GM21360 (cell line): ENCODE data around the gene MUC15.

Experiments
- ATAC-seq: cut with Tn5 transposase; IDR thresholded peaks from one replicate; pipeline ENCODE4 v1.9.1; 2021; ENCODE audit warnings: mild to moderate bottlenecking, moderate library complexity; ENCODE audit not compliant: unreplicated experiment

MUC15 gene

GRCh38 chr11:26578998-26579661 lies 7.1 kb upstream of the MUC15 start:
- ATAC-seq: no peak

DNA sequence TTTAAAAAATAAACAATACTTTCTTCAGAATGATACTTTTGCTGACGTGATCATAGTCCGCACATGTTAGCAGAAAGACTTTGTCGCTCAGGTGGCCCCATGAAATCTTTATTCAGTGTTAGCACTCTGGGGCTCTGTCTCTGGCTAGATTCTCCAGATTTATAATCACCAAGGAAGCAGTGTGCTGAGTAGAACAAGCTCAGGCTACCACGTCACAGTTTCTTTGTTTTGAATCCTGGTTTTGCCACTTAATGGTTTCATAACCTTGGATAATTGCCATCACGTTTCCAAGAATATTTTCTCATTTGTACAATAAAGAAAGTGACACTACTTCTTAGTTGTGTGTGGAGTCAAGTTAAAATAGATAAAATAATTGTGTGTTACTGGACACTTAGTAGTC lies 3.9 kb upstream of the MUC15 start:
- no peak for ATAC-seq

DNA sequence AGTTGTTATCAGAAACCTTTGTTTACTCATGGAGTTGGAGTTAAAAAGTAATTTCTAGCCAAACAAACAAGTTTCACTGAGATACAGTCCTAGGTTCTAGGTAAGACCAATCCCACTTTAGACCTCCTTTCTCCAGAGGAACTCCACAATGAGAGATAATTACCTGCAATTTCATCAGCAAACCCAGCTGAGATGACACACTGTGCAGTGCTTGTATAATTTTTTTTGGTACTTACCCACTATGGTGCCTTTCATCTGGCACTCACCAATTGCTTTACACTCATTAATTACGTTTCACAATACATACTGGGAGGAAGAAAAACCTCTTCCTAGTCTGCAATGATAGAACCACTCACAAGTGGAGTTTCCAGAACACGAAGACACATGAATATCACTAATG lies 1.8 kb upstream of the MUC15 start:
- ATAC-seq: no peak

- ATAC-seq: no peak
Measured at GRCh38 chr11:26572770-26573402, 823 bp upstream of the MUC15 start.

GRCh38 chr11:26569646-26570045 lies 2.4 kb downstream of the MUC15 start:
- no peak for ATAC-seq

DNA sequence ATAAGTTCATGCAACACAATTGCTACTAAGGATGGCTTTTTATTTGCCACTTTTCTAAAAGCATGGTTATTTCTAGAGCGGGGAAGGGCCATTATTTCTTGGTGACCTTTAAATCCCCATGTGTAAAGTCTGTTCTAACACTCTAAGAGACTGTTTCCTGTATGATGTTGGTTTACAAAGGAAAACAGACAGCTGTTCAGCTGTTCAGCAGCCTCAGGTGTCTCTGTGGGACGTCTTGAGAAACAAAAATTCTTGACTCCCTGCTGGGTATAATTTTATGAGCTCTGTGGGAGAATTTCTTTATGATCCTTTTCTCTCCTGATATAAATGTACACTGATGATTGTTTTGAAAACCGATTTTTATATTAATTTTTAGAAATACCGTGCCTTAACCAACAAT lies 13.9 kb downstream of the MUC15 start:
- ATAC-seq: no peak

- ATAC-seq: no peak
Measured at GRCh38 chr11:26557666-26558065, 14.4 kb downstream of the MUC15 start.

DNA sequence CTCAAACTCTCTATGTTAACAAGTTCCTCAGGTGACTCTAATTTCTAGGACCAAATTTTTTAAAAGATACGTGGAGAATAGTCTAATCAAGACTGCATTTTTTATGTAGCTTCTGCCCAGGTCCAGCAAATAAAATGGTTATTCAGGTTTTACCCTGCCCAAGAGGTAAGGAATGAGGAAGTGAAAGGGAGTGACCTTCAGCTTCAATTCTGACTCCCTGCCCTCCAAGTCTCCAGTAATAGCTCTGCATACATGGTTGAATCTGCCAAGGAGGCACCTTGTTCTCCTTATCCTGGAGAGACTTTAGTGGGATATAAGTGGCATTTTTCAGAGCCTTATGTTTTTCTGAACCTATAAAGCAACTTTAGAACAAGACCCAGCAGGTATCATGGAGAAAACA lies 15.5 kb downstream of the MUC15 start:
- ATAC-seq: no peak

DNA sequence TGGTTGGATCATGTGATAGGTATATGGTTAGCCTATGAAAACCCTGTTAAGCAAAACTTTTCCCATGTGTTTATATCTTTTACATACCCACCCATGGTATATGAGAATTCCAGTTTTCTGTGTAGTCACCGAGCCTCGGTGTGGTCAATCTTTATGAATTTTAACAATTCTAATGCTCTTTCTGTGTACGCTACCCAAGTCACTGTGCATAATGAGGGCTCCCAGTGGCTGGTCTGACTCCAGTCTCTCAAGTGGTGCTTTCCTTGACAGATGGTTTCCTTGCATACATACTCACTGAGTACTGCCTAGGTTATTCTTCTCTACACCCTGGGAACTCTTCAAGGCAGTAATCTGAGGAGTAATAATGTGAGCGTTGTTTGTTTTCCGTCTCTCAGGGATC lies 17.6 kb downstream of the MUC15 start:
- no peak for ATAC-seq

- no peak for ATAC-seq
Measured at GRCh38 chr11:26553182-26553581, 18.9 kb downstream of the MUC15 start.

GRCh38 chr11:26551186-26551801 lies 20.8 kb downstream of the MUC15 start:
- no peak for ATAC-seq

DNA sequence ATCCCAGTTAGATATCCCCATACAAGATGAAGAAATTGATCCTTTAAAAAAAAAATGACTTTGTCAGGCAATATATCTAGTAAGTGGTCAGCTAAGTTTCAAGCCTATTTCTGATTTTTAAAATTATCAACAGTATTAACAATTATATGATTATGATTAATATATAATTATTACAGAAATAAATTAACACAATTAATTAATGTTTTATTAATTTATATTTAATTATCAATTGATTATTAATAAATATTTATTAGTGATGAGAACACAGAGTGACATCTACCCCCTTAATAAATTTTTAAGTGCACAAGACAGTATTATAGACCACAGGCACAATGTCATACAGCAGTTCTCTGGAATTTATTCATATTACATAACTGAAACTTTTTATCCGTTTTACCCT lies 22.0 kb downstream of the MUC15 start:
- ATAC-seq: no peak

DNA sequence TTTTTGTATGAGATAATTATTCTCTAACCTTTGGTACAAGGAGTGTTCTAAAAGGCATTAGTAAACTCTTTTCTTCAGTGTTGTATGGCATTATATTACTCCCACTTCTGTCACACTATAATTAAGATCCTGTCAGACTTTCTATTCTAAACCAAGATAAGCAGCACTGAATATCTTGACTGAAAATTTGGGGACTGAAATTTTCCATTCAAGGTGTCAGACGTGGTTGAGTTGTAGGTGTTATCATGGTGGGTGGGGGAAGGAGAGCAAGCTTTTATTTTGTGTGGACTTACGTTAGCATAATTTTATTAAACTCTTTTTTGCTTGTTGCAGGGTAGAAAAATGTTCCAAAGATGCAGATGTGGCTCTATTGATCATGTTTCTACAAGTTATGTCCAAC lies 22.9 kb downstream of the MUC15 start:
- ATAC-seq: no peak

DNA sequence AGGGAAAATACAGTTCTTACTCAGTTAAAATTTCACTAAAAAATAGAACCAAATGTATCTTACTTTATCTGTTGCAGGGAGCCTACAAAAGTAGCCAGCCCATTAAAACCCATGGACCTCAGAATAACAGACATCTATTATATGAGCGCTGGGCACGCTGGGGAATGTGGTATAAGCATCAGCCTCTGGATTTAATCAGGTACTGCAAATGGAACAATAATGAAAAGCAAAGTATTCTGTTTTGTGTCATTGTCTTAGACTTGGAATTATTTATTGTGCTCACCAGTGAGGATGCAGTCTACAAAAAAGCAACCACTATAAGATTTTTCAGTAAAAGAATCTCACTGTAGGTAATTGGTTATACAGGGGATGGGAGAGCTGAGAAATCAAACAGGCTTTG lies 30.2 kb downstream of the MUC15 start:
- no peak for ATAC-seq

- no peak for ATAC-seq
Measured at GRCh38 chr11:26539517-26539916, 32.5 kb downstream of the MUC15 start.

- ATAC-seq: no peak
Measured at GRCh38 chr11:26537341-26537740, 34.7 kb downstream of the MUC15 start.

DNA sequence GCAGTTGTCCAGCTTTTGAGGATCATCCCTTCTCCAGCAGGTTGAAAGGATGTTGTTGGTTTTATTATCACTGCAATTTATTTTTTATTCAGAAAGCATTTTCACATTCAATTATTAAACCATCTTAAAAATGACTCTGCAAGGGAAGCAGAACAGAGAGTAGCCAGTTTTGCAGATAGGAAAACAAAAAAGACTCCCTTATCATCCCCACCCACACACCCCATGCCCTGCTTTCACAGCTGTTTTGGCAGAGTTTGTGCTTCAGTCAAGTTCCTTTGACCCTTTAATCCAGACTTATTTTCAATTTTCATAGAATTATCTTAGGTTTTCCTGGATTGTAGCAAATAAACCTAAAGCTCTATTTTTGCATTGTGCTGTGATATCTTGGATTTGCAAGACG lies 44.4 kb downstream of the MUC15 start:
- peak; percentile 53 for ATAC-seq

GRCh38 chr11:26522912-26523610 lies 49.0 kb downstream of the MUC15 start:
- no peak for ATAC-seq

DNA sequence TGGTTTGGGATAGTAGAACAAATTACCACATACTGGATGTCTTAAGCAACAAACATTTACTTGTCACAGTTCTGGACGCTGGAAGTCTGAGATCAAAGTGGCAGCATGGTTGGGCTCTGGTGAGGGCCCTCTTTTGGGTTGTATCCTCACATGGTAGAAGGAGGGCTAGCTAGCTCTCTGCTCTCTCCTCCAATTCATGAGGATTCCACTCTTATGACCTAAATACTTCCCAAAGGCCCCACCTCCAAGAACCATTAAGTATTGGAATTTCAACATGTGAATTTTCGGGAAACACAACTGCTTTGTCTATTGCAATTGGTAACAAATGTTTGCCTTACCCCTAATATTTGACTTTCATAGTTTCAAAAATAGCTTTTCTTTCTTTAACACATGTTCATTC lies 52.6 kb downstream of the MUC15 start:
- ATAC-seq: no peak

DNA sequence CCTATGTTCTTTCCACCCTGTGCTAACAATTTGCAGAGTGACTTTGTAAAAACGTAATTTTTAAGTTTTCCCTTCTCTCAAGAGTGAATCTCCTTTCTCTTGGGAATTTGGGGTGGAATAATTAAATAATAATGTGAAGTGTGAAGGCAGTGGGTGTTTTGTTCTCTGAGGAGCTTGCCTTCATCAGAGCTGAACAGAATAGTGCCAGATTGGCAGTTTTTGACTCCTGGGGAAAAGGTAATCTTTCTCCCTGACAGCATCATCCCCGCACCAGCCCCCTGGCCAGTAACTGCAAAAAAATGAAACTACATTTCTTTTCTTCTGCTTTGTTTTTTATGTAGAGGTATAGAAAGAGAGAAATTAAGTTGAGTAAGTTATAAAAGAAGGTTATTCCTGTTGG lies 59.9 kb downstream of the MUC15 start:
- no peak for ATAC-seq

- ATAC-seq: no peak
Measured at GRCh38 chr11:26510756-26511155, 61.3 kb downstream of the MUC15 start.

GRCh38 chr11:26510164-26510563 lies 61.9 kb downstream of the MUC15 start:
- no peak for ATAC-seq
